HG03135 (cell line): ENCODE measurements around the gene PKNOX2.

Experiments used
- ATAC-seq: cut with Tn5 transposase; IDR thresholded peaks from one replicate; pipeline ENCODE4 v1.9.1; 2021; ENCODE audit warnings: mild to moderate bottlenecking, moderate library complexity; ENCODE audit not compliant: unreplicated experiment

PKNOX2 gene

DNA sequence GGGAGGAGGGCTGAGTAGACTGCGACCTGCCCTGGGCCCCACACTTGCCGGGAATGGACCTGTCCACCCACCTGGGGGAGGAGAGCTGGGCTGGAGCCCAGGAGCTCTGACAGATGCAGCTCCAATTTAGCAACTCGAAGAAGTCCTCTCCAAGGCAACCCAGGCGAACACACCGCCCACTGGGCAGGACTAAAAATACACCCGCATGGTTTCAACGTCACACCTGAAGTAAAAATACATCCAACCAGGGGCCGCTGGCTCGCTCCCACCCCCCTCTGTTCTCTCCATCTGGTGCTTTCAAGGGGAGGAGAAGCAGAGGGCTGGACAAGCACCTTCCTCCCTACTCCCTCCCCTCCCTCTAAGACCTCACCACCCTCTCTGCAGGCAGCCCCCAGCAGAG, 211.6 kb downstream of the PKNOX2 start:
- ATAC-seq, result no peak

DNA sequence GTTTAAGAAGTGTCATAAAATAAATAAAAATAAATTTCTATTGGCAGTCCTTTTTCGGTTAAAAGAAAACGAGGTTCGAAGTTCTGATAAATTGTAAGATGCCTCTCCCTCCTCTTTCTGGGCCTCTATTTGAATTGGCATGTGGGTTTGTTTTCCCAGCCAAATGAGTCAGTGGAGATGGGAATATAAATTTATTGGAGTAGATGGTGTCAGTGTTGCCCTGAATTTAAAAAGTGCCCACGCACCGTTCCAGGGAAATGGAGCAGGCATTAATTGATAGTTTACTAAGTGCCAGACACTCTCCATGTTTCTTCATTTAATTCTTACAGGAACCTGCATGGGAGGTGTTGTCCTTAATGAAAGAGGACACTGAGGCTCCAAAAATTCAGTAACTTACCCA, 212.3 kb downstream of the PKNOX2 start:
- ATAC-seq, result no peak

DNA sequence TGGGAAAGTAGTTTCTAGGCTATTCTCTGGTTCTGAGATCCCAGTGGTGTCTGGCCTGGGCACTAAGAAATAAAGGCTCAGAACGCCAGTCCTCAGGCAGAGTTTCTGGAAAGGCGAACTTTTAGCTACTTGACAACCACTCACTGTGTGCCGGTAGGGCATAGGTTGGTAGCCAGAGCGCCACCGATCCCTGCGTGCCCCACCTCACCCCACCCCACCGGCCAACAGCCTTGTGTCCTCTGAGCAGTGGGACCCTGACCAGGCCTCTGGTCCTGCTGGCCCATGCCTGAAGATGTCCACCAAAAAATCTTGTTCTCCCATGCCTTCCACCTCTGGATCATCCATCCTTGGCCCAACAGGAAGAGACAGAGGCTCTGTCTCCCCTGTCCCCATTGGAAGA, 213.5 kb downstream of the PKNOX2 start:
- no peak for ATAC-seq

DNA sequence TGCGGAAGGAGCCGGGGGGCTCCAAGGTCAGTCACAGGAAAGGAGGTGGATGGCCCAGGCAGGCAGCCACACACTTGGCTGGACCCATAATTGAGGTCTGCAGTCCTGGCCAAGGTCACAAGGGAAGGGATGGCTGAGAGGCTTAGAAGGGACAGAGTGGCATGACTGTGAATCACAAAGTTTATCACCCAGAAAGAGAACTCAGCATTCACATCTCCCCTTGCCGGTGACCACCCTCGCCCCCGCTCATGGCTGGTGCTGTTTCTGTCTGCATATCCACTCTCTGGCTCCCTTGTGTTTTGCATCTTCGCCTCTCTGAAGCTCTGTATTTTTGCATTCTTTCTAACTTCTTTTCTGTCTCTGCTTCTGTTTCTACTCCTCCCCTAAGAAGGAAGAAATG, 214.0 kb downstream of the PKNOX2 start:
- no peak for ATAC-seq

DNA sequence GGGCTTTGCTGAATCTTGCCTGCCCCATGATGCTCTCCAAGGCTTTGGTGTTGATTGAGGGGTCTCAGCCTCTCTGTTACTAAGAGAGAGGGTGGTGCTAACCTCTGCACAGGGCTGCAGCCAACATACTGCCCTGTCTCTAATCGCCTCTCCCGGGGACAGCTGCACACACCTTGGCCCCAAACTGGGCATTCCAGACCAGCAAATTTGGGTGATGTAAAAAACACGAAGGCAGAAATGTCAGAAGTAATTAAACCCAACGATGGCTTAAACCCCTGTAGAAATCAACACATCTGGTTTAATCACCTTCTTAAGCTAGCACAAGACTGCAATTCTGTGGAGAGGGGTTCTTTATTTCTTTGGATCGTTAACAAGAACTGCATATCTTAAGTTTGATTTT, 215.0 kb downstream of the PKNOX2 start:
- ATAC-seq, result no peak

DNA sequence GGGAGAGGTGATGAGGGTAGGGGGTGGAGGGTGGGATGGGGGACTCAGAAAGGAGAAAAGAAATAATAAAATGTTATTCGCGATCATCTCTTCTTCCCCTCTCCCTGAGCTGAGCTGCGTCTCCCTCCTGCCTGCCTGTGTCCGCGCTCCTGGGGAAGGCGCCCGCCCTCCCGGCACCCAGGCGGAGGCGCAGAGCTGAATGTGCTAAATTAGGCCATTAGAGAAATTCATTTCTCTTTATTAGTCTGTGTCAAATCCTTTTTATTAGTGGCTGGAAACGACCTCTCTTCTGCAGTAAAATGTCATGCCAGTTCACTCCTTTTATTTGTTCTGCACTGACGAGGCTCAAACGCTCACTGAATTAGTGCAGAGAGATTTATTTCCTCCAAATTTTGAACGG, 215.4 kb downstream of the PKNOX2 start:
- ATAC-seq, result no peak

DNA sequence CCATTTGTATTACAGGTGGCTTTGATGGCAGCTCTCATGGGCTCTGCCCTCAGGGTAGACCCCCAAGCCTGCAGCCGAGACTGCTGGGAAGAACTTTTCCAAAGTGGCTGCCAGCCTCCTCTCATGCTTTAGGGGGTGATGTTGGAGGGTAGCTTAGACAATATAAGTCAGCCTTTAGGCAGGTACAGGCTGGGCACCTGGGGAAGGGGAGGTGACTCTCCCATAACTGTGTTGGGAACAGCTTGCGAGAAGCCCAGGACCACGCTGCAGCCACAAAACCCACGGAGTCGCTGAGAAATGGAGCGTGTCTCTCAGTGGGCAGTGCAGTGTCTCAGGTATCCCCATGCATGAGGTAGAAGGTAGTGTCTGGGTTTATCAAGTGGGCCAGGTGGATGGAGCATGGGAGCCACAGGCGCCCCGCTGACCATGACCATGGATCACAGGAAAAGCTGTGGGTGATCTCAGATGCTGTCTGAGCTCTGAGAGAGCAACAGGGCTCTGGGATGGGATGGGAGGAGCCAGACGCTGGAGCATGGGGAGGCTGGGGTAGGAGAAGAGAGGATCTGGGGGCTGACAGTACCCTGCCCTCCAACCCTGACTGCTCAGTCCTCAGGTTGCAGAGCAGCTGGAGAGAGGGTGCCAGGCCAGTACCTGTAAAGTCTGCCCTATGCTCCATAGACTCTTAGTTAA, 216.3 kb downstream of the PKNOX2 start:
- ATAC-seq, result no peak

DNA sequence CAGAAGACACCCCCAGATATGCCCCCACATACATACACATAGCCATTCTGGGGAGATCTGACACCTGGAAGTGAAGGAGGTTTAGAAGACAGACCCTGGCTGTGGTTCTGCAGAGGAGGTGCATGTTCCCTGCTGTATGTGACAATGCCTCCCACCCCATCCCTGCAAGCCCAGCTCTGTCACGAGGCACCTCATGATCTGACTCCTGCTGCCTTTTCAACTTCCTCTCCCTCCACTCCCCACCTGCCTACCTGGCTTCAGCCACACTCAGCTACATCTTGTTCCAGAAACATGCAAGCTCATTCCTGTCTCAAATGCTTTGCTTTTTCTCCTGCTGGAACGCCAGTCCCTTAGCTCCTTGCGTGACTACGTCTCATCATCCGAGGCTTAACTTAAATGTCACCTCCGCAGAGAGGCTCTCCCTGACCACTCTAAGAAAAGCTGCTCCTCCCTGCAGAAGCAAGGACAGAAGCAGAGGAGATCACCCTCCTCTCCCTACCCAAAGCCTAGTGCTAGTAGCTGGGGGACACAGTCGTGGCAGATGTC, 217.0 kb downstream of the PKNOX2 start:
- ATAC-seq, result no peak

DNA sequence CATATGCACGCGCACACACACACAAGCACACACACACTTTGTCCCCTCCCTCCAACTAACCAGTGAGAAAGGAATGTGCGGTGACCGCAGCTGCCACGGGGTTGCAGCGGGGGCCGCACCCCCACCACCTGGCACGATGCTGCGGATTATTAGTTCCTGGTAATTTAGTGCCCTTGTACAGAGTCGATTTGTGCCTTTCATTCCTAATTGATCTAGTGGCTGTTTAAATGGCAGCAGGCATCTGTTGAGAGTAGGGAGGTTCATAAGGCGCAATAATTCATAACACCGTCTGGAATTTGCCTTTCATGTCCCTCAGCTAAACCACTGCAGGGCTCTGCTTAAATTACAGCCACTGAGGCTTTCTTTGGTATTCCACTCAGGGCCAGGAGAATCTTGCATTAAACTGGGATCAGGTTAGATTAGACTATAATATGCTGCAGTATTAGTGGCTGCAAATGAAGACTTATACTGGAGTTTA, 217.8 kb downstream of the PKNOX2 start:
- no peak for ATAC-seq

DNA sequence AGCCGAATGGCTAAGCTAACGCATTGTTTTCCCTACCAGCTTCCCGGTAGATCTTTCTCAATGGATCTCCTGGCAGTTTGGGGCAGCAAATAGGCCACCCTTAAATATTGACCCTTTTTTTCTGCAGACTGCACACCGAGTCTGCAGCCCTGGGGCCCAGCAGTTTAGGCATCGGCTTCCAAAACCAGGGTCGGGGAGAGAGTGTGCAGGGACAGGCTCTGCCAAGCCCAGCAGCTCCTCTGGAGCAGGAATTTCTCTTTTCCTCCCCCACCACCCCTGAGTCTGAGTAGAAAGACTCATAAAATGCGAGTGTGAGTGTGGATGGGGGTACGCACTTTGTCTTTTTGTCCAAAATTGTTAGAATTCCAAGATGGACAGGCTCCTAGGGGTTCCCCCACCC, 218.3 kb downstream of the PKNOX2 start:
- ATAC-seq, result no peak

DNA sequence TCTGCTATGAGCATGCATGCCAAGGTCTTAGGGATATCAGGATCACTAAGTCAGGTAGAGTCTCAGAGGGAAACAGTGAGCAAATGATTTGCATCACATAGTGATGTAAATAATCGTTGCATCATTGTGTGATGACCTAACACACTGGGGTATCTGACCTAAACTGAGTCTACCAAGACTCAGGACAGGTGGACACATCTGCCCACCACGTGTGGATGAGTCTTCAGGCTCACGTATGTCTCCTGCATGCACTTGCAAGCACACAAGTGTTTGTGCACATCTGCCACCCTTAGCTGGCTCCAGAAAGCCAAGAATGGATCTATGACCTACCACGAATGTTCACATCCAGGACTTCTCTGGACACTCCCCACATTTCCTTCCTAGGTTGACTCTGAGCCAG, 220.3 kb downstream of the PKNOX2 start:
- ATAC-seq, result no peak

DNA sequence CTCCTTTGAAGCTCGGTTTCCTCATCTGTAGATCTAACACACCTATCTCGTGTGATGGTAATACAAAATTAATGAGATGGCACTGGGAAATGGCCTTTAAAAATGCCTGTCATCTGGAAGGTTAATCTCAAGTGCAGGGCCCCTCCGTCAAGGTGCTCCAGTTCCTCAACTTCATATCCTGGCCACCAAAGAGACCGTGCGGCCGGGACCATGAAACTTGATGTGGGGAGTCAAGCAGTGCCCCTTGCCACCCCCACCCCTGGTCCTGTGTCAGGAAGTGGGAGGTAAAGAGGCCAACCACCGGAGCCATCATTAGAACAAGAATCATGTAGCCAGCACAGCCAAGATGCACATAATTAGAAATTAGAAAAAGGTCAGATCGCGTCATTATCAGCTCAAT, 223.3 kb downstream of the PKNOX2 start:
- ATAC-seq, result no peak

DNA sequence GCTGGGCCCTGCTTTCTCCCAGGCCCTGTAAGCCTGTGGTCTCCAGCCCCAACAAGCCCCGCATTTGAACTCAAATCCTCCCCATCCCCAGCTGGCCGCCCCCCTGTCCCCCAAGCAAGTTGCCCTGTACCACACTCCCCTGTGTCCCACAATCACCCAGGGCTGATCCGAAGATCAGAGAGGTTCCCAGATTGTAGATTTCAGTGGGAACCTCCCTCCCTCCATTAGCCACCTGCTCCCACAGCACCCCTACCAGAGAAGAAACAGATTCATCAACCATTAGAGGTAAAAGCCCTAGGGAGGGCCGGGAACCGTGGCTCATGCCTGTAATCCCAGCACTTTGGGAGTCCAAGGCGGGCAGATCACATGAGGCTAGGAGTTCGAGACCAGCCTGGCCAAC, 224.1 kb downstream of the PKNOX2 start:
- no peak for ATAC-seq

DNA sequence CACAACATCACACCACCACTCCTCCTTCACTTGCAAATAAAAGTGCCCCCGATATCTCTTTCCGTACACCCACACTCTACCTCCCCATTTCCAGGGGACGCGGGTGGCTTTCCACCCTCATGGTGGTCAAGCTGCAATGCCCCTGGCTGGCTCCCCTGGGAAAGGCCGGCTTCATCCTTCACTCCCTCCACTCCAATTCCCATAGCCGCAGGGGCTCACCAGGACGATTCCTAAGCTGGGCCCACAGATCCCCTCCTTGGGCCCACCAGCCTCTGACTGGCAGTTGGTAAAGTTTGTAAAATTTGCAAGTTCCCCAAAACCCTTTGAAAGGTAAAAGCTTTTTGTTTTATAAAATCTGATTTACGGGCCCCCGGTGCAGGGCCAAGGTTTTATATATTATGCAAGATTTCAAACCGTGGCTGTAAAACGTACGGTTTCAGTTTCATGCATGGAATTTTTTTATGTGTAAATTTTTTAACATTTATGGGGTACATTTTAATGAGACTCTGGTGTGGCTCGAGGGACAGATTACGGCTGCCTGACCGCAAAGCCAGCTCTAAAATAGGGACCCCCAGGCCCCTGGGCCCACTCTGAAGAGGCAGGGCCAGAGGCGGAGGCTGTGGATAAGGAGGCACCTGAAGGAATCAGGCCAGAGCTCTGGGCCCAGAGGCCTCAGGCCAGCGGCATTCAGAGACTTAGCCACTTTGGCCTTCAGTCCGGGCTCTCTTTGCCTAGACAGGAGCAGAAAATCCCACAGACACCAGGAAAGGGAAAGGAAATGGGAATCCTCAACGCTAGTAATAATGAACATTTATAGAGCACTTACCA, 225.0 kb downstream of the PKNOX2 start:
- ATAC-seq, result no peak

DNA sequence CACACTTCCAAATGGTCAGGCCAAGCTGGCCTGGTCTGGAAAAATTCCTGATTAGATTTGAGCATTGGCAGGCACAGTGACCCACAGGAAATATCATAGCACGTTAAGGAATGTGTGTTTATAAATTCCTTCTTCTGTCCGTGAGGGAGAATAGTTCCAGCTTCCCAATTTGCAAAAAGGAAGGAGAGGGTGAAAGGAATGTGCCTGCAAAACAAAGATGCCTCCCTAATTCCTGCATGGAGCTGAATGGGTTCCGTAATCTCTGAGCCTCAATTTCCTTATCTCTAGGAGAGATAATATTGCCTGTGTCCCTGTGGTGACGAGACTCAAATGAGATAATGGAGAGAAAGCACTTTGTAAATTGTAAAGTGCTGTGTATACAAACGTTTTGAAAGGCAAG, 226.4 kb downstream of the PKNOX2 start:
- no peak for ATAC-seq

DNA sequence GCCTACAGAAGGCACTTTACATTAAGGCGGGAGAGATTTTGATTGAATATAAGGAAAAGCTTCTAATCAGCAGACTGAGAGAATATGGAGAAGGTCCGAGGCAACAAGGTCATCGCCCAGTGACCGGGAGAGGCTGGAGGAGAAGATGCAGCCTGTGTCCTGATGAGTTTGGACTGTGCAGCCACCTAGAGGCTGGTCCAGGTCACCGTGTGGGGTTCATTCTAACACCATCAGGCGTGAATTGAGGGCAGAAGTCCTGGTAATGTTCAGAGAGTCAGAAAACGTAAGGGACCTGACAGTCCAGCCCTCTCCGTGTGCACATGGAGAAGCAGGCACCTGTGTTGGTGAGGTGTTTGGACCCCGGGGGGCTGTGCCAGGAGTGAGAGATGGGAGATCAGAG, 228.8 kb downstream of the PKNOX2 start:
- ATAC-seq, result no peak

DNA sequence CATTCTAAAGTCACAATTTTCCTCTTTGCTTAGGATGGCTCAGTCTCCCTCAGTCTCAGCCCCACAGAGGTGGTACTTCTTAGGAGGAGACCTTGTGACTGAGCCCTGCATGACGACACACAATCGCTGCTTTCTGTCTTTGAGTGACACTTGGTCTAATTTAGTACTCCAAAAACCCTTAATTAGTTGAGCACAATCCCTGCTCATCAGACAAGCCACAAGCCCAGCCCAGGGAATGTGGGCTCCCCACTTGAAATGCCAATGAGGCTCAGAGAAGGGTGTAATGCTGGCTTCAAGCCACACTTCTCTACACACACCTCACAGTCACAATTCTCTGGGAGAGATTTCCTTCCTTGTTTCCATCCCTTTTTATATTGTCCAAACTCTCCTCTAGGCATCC, 229.7 kb downstream of the PKNOX2 start:
- no peak for ATAC-seq

DNA sequence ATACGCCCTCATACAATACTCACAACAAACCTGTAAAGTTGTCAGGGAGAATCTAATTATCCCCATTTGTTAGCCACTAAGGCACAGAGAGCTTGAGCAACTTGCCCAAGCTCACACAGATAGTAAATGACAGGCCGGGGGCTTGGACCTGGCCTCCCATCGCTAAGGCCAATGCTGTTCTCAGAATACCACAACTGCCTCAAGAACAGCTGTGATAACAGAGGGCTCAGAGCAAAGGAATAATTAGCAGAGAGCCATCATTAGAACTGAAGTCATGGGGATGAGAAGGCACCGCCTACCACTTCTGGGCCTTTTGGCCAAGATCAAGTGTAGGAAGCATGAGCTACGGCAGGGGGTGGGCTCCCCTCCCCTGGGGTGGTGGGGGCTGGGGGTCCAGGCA, 232.9 kb downstream of the PKNOX2 start:
- ATAC-seq, result no peak

DNA sequence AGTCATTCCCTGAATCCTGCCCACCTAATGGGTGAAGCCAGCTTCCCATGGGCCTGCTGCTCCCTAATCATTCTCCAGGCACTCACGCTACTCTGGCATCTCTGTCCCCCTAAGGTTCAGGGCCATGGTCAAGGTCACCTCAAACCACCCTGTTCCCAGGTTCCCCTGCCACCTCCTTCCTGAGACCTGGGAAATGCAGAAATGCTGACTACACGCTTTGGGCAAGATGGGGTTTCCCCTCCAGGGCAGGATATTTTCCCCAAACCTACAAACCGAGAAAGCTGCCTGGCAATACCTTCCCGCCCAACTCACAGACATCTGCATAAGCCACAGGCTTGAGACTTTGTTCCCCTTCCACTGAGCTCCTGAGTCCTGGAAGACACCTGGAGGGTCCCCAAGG, 233.9 kb downstream of the PKNOX2 start:
- ATAC-seq, result no peak

DNA sequence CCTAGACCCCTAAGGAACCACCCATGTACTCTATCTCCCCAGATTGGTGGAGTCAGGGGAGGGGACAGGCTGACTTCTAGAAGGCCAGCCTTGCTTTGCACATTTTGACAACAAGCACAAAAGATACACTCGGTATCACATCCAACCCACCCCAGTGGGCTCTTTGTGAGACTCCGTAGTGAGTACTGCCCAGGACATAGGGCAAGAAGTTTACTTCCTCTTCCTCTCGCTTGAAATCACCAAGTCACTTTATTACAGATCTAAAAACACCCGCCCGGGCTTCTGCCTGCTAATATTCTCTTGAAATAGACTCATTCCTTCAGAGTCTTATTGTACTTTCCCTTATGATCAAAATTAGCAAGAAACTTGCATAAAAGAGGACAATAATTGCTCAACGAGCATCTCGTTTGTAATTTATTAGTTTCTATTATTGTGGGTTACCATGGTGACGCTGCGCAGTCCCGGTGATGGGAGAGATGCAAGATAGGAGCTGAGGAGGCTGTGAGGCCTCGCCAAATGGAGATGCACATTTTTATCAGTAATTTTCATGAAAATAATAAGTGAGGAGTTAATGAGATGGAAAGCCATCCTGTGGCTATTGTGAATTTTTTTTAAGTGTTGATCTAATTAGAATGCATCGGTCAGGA, 234.6 kb downstream of the PKNOX2 start:
- no peak for ATAC-seq

DNA sequence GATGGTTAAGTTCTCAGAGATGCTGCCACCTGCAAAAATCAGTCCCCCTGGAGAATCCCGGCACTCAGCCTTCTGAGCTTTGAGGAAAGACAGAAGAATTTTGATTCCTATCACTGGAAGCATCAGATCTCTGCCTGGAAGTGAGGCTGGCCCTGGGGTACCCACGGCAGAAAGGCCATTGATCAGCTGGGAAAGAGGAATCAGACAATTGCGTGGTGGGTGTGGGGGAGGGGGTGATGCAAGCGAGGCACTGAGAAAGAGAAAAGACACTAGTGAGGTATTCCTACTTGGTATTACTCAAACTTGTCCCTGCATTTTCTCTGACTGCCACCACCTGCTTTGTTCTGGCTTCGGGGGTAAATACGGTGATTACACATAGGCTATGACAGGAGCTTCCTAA, 235.4 kb downstream of the PKNOX2 start:
- no peak for ATAC-seq

DNA sequence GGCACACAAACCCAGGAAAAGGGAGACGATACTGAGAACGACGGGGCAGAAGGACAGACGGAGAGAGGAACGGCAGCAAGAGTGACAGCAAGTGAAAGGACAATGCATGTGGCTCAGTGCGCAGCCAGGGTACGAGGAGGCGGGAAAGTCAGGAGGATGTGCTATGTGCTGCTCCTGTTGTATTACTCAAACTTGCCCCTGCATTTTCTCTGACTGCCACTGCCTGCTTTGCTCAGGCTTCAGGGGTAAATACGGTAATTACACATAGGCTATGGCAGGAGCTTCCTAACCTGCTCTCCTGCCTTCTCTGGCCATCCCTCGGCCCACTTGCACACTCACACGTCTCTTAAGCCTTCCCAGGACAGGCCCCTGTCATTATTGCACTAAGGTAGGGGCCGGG, 236.7 kb downstream of the PKNOX2 start:
- no peak for ATAC-seq
